NCI-H2081 treated with DMSO at 0.1 percent for 48 hours (cell line): ENCODE data around the gene C3orf80.
"Not testable (repeated sequence)": the region's sequence is repeated elsewhere in the genome, so short reads cannot be mapped to it uniquely, and the experiment has no call there.

Source experiments
- DNase-seq: peaks from one replicate; lab custom pipeline; 2025; lab: John Stamatoyannopoulos, UW

Gene C3orf80

GRCh38 chr3:160213191-160213590 is 12.0 kb upstream of the C3orf80 start:
- no peak for DNase-seq

- no peak for DNase-seq
These were observed 7.5 kb upstream of the C3orf80 start for GRCh38 chr3:160217675-160218074.

DNA sequence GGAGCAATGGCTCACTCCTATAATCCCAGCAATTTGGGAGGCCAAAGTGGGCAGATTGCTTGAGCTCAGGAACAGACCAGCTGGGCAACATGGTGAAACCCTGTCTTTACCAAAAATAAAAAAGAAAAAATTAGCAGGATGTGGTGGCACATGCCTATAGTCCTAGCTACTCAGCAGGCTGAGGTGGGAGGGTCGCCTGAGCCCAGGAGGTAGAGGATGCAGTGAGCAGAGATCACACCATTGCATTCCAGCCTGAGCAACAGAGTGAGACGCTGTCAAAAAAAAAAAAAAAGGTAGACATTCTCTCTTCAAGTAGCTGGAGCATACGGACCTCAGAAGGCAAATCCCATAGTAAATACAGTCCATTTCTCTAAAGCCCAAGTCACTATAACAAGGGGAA is 7.1 kb upstream of the C3orf80 start:
- DNase-seq = no peak

- no peak for DNase-seq
These were observed 5.2 kb upstream of the C3orf80 start for GRCh38 chr3:160220038-160220437.

DNA sequence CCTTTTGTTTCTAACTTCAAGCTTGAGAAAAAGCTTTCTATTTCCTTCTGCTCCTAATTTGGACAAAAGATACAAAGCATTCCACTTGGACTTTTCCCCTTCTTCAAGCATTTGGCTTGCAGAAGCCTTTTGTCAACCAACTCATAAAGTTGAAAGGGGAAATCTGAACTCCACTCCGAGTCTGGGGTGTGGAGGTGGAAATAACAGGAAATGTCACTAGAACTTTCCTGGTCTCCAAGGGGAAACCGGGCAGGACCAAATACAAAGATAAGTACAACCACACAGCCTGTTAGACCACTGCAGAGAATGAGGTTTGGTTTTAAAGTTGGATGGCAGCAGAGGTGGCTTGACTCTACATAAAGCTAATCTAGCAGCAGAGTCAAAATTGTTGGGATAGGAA is 4.2 kb upstream of the C3orf80 start:
- DNase-seq = no peak

- no peak for DNase-seq
These were observed 966 bp upstream of the C3orf80 start for GRCh38 chr3:160224256-160224655.

- no peak for DNase-seq
These were observed 429 bp upstream of the C3orf80 start for GRCh38 chr3:160224811-160225175.

- DNase-seq = no peak
These were observed 1.0 kb downstream of the C3orf80 start for GRCh38 chr3:160226026-160226907.

DNA sequence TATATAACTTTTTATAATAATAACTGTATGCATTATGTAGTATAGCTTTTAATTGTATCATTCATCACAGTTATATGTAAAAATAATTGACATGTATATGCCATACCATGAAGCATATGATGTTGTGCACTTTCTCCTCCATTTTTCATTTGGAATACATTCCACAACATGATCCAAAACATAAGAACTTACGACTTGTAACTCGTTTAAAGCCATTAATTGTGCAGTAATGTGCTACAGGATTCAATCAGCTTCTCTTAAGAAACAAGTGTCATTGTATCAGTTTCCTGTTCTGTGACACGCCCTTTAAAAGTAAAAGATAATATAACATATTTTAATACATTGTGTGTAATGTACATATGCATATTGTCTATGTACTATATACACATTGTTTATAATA is 2.2 kb downstream of the C3orf80 start:
- DNase-seq = no peak

DNA sequence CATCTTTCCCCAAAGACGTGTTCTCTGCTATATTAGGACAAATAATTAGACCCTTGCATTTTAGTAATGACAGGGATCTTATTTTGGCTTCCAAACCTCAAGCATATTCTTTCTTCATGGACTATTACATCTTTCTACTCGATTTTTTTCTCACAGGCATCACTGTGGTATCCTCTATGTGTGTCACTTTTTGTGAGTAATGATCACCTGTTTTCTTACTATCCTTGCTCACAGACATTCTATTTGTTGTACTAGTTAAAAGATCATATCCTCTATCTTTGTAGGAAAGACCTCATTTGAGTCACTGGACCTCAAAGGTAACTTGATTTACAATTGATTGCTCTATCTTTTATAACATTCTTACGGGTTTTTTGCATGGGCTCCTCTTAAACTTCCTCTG is 6.8 kb downstream of the C3orf80 start:
- no peak for DNase-seq

- not testable (repeated sequence) for DNase-seq
These were observed 15.5 kb downstream of the C3orf80 start for GRCh38 chr3:160240719-160241118.

DNA sequence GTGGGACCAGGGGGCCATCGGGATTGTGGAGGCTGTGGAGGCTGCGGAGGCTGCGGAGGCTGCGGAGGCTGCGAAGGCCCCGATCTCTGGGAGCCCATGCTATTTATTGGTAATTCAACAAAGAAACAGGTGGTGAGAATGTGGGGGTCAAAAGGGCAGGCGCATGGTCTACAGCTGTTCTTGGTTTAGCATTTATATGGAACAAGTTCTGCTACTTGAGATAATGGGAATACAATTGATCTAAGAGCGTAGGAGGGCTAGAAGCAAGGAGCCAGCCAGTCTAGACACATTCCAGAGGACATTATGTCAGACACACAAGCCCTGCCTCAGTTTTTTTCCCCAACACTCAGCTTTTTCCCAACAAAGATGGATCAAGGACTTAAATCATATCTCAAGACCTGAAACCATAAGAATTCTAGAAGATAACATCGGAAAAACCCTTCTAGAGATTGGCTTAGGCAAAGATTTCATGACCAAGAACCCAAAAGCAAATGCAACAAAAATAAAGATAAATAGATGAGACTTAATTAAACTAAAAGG is 20.1 kb downstream of the C3orf80 start:
- no peak for DNase-seq

DNA sequence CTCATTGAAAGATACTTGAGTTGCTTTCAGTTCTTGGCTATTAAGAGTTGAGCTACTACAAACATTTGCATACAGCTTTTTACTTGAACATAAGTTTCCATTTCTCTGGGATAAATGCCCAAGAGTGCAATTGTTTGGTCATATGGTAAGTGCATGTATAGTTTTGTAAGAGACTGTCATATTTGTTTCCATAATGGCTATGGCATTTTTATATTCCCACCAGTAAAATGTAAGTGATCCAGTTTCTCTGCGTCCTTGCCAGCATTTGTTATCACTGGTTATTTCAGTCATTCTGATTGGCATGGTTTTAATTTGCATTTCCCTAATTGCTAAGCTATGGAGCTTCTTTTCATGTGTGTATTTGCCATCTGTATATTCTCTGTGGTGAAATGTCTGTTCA is 22.5 kb downstream of the C3orf80 start:
- no peak for DNase-seq

DNA sequence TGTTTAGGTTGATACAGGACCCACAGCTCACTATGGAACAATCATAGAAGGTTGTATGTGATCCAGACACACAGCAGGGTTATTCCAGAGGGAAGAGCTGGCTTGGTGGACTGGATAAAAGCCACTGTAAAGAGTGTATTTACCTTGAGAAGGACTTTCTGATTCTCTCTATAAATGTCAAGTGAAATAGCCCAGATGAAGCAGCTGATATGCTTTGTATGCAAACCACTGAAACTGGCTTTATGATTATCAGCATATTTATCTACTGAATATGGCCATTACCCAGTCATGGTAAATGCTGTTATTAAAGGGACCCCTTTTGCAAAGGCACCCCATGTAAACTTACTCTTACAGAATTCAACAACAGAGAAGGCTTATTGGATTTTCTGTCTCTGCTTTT is 28.1 kb downstream of the C3orf80 start:
- no peak for DNase-seq

DNA sequence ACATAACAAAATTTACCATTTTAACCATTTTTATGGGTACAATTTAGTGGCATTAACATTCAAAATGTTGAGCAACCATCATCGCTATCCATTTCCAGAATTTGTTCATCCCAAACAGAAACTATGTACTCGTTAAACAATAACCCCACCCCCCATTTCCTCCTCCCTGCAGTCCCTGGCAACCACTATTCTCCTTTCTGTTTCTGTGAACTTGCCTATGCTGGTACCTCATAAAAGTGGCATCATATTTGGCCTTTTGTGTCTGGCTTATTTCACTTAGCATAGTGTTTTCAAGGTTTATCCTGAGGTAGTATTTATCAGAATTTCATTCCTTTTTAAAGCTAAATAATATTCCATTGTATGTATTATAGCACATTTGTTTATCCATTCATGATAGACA is 32.4 kb downstream of the C3orf80 start:
- no peak for DNase-seq

GRCh38 chr3:160259589-160259988 is 34.4 kb downstream of the C3orf80 start:
- no peak for DNase-seq

GRCh38 chr3:160260587-160261270 is 35.5 kb downstream of the C3orf80 start:
- DNase-seq = no peak

- DNase-seq = no peak
These were observed 39.9 kb downstream of the C3orf80 start for GRCh38 chr3:160265088-160265487.
